Ecto neural progenitor cell (in vitro differentiated cells): ENCODE data around the gene FBXL5.

Source experiments
- DNase-seq: peaks from one replicate; pipeline ENCODE4 v3.0.0-alpha.2; 2018; ENCODE audit warnings: low spot score

FBXL5 gene

GRCh38 chr4:15655223-15656037, at the start of gene FBXL5:
Gene FBXL5, minus strand, starts transcription at chr4:15655357. Its CDS starts 70 bp downstream, at chr4:15655287.
- DNase-seq, result peak; percentile 88

GRCh38 chr4:15704129-15704528, 49.0 kb upstream of the FBXL5 start:
- no peak for DNase-seq

- DNase-seq, result no peak
Observed at GRCh38 chr4:15703439-15703838, 48.3 kb upstream of the FBXL5 start.

- DNase-seq, result peak; percentile 65
Observed at GRCh38 chr4:15702941-15703403, 47.8 kb upstream of the FBXL5 start, which contains the start of gene BST1. Gene BST1, plus strand, starts transcription at chr4:15703065. Its CDS starts 80 bp downstream, at chr4:15703145.

GRCh38 chr4:15696866-15697265, 41.7 kb upstream of the FBXL5 start:
- no peak for DNase-seq

- no peak for DNase-seq
Observed at GRCh38 chr4:15695729-15696128, 40.6 kb upstream of the FBXL5 start.

GRCh38 chr4:15695240-15695699, 40.1 kb upstream of the FBXL5 start:
- DNase-seq, result peak; percentile 59

- DNase-seq, result no peak
Observed at GRCh38 chr4:15694431-15694830, 39.3 kb upstream of the FBXL5 start.

GRCh38 chr4:15692602-15693001, 37.4 kb upstream of the FBXL5 start:
- no peak for DNase-seq

GRCh38 chr4:15691346-15692135, 36.4 kb upstream of the FBXL5 start:
- DNase-seq, result no peak

- no peak for DNase-seq
Observed at GRCh38 chr4:15690020-15690809, 35.1 kb upstream of the FBXL5 start.

GRCh38 chr4:15689540-15689939, 34.4 kb upstream of the FBXL5 start:
- no peak for DNase-seq

- no peak for DNase-seq
Observed at GRCh38 chr4:15688051-15688450, 32.9 kb upstream of the FBXL5 start.

- no peak for DNase-seq
Observed at GRCh38 chr4:15684498-15684897, 29.3 kb upstream of the FBXL5 start.

- no peak for DNase-seq
Observed at GRCh38 chr4:15683143-15683495, 28.0 kb upstream of the FBXL5 start.

GRCh38 chr4:15682242-15683142, 27.3 kb upstream of the FBXL5 start:
- no peak for DNase-seq

- peak; percentile 100 for DNase-seq
Observed at GRCh38 chr4:15681372-15682241, 26.4 kb upstream of the FBXL5 start, which contains the start of gene FAM200B. Gene FAM200B, plus strand, starts transcription at chr4:15681827. Its CDS starts 5,151 bp downstream, at chr4:15686978.

GRCh38 chr4:15681067-15681371, 25.9 kb upstream of the FBXL5 start:
- DNase-seq, result no peak

GRCh38 chr4:15677507-15677988, 22.4 kb upstream of the FBXL5 start:
- DNase-seq, result no peak

- no peak for DNase-seq
Observed at GRCh38 chr4:15676899-15677298, 21.7 kb upstream of the FBXL5 start.
